HG02571 (cell line): ENCODE data around the gene KLHL40.

Experiments
- ATAC-seq: cut with Tn5 transposase; IDR thresholded peaks from one replicate; pipeline ENCODE4 v1.9.1; 2021; ENCODE audit warnings: mild to moderate bottlenecking, moderate library complexity; ENCODE audit not compliant: unreplicated experiment

The KLHL40 gene

DNA sequence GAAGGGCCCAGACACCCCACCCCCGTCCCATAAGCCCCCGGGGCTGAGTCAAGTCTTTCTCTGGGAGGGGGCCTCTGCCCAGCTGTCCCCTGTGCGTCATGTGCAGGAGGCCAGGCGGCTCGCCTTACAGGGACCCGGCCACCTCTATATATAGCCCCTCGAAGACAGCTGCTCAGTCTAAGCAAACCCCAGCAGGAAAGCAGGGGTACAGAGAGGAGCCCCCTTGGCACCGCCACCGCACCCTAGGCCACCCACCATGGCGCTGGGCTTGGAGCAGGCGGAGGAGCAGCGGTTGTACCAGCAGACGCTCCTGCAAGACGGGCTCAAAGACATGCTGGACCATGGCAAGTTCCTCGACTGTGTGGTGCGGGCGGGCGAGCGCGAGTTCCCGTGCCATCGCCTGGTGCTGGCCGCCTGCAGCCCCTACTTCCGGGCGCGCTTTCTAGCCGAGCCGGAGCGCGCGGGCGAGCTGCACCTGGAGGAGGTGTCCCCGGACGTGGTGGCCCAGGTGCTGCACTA, at the start of gene KLHL40:
KLHL40 (plus strand) TSS at position 175 of the 519 bp plus-strand sequence; CDS start at position 257, 82 bp downstream.
- ATAC-seq = no peak

- ATAC-seq = no peak
These were observed 48.3 kb upstream of the KLHL40 start for GRCh38 chr3:42637001-42637400.

GRCh38 chr3:42638339-42638842, 46.9 kb upstream of the KLHL40 start:
- ATAC-seq = no peak

DNA sequence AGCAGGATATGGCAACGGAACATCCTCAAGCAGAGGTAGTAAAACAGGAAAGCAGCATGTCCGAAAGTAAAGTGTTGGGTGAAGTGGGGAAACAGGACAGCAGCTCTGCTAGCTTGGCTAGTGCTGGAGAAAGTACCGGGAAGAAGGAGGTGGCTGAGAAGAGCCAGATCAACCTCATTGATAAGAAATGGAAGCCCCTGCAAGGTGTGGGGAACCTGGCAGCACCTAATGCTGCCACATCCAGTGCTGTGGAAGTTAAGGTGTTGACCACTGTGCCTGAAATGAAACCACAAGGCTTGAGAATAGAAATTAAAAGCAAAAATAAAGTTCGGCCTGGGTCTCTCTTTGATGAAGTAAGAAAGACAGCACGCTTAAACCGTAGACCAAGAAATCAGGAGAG, 46.1 kb upstream of the KLHL40 start:
- no peak for ATAC-seq

DNA sequence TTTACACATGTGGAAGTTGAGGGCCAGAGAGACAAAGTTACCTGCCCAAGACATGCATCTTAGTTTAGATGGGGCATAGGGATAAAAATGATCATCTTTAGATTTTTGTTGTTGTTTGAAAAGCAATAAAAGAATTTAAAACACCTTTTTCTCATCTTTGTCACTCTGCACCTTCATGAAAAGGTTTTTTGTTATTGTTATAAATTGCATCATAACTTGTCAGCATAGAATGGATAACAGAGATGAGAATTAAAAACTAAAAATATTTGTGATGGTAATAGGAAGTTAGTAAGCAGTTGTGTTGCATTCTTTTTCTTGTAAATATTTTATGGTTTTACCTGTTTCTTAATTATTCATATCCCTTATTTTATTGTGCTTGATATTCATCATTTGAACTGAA, 45.2 kb upstream of the KLHL40 start:
- ATAC-seq = no peak

GRCh38 chr3:42640771-42641370, 44.5 kb upstream of the KLHL40 start:
- ATAC-seq = no peak

DNA sequence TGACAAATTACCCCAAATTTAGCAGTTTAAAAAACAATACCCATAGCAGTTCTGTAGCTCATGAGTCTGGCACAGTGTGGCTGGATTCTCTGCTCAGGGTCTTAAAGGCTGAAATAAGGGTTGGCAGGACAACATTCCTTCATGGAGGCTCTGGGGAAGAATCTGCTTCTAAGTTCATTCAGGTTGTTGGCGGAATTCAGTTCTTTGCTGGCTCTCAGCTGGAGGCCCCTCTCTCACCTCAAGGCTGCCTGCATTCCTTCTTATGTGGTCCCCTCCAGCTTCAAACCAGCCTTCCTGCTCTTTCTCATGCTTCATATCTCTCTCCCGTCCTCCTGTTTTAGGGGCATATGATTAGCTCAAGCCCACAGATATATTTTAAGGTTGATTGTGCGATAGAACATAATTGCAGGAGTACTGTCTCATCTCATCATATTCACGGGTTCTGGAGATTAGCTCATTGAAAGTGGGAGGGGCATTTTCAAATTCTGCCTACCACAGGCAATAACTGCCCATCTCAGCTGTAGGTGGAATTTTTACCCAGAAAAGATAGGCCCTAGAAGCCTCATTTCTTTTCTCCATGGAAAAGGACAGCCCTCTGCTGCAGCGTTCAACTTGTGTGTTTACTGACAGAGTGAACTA, 37.4 kb upstream of the KLHL40 start:
- no peak for ATAC-seq

DNA sequence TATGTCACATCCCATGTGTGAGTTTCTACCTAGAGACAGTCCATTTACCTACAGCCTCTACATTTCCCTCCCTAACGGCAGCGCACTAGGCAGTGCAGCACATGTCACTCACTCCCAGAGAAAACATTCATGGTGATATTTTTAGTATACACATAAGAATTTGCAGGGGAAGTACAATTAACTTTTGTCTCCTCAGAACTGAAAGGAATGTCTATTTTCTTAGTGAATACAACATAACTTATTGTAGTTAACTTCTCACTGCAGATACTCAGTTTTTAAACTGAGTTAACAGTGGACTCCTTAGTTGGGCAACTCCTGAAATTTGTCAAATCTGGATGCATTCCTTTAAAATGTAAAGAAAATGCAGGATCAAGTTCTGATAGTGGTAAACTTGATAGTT, 36.3 kb upstream of the KLHL40 start:
- no peak for ATAC-seq

DNA sequence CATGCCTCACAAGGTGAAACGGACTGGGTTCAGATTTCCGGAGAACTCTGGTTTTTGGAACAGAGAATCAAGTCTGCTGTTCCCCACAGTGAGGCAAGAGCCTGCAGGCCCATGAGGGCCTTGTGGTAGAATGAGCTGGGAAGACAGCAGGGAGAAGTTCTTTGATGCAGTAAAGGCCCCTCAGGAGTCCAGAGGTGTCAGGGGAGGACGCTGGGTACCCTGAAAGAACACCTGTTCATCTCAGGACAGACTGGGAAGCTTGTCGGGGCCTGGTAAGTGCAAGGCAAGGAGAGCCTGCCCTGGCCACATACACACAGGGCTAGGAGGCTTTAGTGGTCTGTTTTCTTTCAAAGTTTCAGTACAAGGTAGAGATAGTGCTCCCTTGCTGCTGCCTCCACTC, 35.6 kb upstream of the KLHL40 start:
- ATAC-seq = no peak

GRCh38 chr3:42651248-42652091, 33.9 kb upstream of the KLHL40 start:
- no peak for ATAC-seq

DNA sequence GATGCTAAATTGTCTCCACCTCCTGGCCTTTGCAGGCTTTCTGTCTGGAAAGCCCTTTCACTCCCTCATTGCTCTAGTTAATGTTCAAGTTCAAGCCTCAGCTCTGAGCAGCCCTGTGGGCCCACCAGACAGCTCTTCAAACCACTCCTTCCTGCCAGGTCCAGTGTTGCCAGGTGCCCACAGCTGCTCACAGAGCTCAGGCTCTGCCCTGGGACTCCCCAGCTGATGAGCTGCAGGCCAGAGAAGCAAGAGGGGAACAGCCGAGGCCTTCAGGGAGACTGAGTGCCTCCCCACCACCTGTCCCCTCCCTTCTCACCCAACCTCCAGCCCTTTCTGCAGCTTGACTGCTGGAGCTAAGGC, 33.1 kb upstream of the KLHL40 start:
- ATAC-seq = no peak

DNA sequence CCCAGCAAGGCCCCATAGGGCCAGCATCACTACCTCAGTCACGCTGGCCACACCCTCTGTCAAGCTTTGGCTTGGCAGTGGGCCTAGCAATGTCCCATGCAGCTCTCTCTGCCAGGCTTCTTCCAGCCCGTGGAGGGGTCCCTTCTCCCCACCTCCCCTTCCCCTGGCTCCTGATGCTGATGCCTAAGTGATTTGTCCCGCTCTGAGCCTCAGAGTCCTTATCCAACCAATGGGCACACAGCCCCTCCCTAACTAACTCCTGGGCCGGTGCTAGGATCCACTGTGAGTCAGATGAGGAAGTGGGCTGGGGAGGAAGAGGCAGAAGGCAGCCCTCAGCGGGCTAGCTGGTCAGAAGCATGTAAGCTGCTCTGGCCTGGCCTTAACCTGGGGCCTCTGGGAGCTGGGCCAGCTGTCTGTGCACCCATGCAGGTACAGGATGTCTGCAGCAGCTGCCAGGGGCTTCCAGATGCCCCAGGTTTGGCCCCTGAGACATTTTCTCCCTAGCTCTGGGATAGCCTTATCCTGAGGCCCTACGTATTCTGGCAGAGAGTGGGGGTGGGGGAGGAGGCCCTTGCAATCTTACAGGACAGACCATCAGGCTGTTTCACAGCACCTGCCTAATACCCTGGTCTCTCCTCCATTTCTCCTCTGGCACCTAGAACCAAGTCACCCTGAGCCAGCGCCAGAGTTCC, 32.6 kb upstream of the KLHL40 start:
- ATAC-seq = peak; percentile 48

GRCh38 chr3:42653303-42653559, 32.1 kb upstream of the KLHL40 start:
- no peak for ATAC-seq

DNA sequence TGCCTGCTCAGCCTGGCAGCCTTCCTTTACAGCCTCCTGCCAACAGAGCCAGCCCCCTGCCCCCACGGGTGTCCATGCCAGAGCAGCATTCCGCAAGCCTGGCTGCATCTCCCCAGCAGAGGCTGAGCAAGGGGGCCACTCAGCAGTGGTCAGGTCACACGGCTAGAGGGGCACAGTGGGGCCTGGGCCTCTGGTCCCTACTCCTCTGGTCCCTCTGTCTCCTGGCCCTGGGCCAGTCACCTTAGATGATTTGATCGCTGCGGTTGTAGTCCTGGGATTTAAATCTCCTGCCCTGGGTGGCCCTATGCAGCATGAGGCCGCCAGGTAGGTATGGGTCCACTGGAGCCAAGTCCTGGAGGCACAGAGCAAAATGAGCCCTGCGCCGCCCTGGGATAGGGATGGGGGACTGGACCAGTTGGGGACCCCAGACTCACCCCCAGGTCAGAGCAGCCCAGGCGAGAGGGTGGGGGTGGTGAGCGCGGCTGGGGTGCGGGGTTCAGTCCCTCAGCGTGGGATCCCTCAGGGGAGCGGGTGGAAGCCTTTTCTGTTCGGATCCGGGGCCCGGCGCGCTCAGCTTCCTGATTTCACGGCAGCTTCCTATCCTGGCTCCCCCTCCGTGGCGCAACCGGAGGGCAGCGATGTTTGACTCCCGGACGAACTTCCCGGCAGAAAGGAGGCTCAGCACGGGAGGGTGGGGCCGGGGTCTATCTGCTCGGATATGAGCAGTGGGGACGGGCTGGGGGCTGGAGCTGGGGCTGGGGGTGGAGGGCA, 31.6 kb upstream of the KLHL40 start, which contains the start of gene ZBTB47:
ZBTB47 (plus strand) TSS at position 138 of the 771 bp plus-strand sequence. CDS start 4,659 bp downstream, outside the sequence.
- ATAC-seq = no peak

GRCh38 chr3:42654331-42655201, 30.8 kb upstream of the KLHL40 start:
- ATAC-seq = no peak

- ATAC-seq = no peak
These were observed 29.9 kb upstream of the KLHL40 start for GRCh38 chr3:42655331-42655888.

DNA sequence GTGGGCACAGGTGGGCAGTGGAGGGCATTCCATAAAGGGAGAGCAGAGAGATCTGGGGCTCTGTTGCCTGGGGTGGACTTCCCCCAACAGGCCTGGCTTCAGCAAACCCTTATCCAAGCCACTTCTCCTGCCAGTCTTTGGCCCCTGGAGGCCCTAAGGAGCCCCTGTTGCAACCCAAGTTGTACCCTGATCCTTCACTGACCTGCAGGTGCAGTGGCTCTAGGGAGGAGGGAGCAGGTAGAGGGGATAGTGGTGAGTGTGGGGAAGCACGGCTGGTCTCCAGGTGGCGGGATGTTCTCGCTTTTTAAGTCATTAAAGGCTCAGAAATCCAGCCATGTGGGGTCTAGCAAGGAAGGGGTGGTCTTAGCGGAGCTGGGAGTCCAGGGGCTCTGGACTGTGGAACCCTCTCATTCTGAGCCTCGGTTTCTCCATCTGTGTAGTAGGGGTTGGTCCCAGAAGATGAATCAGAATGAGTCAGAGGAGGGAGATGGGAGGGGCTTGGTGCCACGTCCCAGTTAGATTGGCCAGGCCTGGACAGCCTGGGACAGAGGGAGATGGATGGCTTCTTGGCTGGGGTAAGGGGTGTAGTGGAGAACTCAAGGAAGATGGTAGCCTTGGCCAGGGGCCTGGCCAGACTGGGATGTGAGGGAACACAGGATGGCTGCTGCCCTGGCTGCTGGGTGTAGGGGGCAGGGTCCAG, 29.2 kb upstream of the KLHL40 start:
- no peak for ATAC-seq
